Heart left ventricle (tissue), 13 donors: ENCODE results near the gene DDTL.
"Not testable (repeated sequence)": the region's sequence is repeated elsewhere in the genome, so short reads cannot be mapped to it uniquely, and the experiment has no call there.

Experiments
- POLR2A ChIP-seq, 2 donors: fragments of 450-650 bp; IDR thresholded peaks; one replicate each; pipeline ENCODE4 v1.6.1; 2017; ENCODE audit warnings: antibody characterized with exemption in 2 of 2, mild to moderate bottlenecking in 2 of 2, moderate library complexity in 2 of 2
- TF ChIP-seq, protein P1 (sequence below), 12 donors: fragments of 200-600 bp; sonication (generic) in 4 of 12; IDR thresholded peaks; one replicate each; pipeline versions ENCODE4 v1.5.0 to v1.8.0; 2018 to 2022; ENCODE audit warnings: antibody characterized with exemption in 12 of 12, mild to moderate bottlenecking in 5 of 12
- donor health status: ischemic (EF 13 %, LVEDD 7.1; RV severe dilation, severe dysfunction).
- donor health status: DM: no; HTN: yes; CAD: no.
- donor health status: DM: no; HTN: no; CAD: no.
- donor health status: ischemic (EF 25% LVEDD 6.9; RV normal size, moderate dysfunction).
- donor health status: ischemic (EF 25% LVEDD 5.7; RV mildly dilated, moderate dysfunction).
- donor health status: ischemic (EF 35%, LVEDD 5.7; RV mildly dilated, moderate dysfunction).
- donor health status: nonischemic (EF 11% LVEDD 7.7; RV severe dilation, severe dysfunction).
- donor health status: DM: yes; HTN: yes; CAD: no.
- donor health status: PGD.
- donor health status: ischemic (EF 29% LVEDD 5.4; RV normal size, mild dysfunction).
- donor health status: nonischemic (EF 23%, LVEDD 6.1; RV moderate dilation, normal function).

DNA sequence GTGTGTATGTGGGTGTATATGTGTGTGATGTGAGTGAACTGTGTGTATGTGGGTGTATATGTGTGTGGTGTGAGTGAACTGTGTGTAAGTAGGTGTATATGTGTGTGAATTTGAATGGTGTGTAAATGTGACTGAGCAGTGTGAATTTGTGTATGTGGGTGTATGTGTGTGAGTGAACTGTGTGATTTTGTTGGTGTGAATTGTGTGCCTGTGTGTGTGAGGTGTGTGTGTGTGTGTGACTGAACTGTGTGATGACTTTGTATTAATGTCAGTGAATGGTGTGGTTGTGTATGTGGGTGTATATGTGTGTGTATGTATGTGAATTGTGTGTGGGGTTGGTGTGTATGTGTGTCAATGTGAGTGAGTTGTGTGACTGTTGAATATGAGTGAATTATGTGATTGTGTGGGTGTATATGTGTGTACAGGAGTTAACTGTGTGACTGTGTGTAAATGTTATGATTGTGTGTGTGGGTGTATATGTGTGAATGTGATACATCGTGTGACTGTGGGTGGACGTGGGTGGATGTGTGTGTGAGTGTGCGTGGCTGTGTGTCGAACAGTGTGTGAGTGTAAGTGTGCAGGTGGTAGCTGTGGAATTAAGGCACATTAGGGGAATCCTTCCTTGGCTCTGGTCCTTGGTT lies 20.0 kb downstream of the DDTL start:
- TF ChIP-seq, protein P1, sequence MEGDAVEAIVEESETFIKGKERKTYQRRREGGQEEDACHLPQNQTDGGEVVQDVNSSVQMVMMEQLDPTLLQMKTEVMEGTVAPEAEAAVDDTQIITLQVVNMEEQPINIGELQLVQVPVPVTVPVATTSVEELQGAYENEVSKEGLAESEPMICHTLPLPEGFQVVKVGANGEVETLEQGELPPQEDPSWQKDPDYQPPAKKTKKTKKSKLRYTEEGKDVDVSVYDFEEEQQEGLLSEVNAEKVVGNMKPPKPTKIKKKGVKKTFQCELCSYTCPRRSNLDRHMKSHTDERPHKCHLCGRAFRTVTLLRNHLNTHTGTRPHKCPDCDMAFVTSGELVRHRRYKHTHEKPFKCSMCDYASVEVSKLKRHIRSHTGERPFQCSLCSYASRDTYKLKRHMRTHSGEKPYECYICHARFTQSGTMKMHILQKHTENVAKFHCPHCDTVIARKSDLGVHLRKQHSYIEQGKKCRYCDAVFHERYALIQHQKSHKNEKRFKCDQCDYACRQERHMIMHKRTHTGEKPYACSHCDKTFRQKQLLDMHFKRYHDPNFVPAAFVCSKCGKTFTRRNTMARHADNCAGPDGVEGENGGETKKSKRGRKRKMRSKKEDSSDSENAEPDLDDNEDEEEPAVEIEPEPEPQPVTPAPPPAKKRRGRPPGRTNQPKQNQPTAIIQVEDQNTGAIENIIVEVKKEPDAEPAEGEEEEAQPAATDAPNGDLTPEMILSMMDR (IDR thresholded peaks at IDR 0.05): not testable (repeated sequence)
- TF ChIP-seq POLR2A (IDR thresholded peaks at IDR 0.05): not testable (repeated sequence)
